NCI-H1694 (cell line): ENCODE results near the gene HDLBP.
"Not testable (repeated sequence)": the region's sequence is repeated elsewhere in the genome, so short reads cannot be mapped to it uniquely, and the experiment has no call there.

Experiments used
- DNase-seq: peaks from one replicate; lab custom pipeline; 2025; lab: John Stamatoyannopoulos, UW

HDLBP gene

GRCh38 chr2:241339839-241340630 lies 24.6 kb upstream of the HDLBP start:
- no peak for DNase-seq

GRCh38 chr2:241334813-241335212 lies 19.3 kb upstream of the HDLBP start:
- DNase-seq = no peak

- DNase-seq = no peak
These were observed 15.1 kb upstream of the HDLBP start for GRCh38 chr2:241330616-241330981.

- no peak for DNase-seq
These were observed 14.5 kb upstream of the HDLBP start for GRCh38 chr2:241329669-241330615.

GRCh38 chr2:241325257-241325656 lies 9.8 kb upstream of the HDLBP start:
- no peak for DNase-seq

GRCh38 chr2:241324775-241325174 lies 9.3 kb upstream of the HDLBP start:
- no peak for DNase-seq

GRCh38 chr2:241323778-241324177 lies 8.3 kb upstream of the HDLBP start:
- no peak for DNase-seq

GRCh38 chr2:241321886-241322285 lies 6.4 kb upstream of the HDLBP start:
- DNase-seq = no peak

GRCh38 chr2:241321033-241321432 lies 5.6 kb upstream of the HDLBP start:
- DNase-seq = no peak

GRCh38 chr2:241320394-241320793 lies 4.9 kb upstream of the HDLBP start:
- no peak for DNase-seq

GRCh38 chr2:241318830-241319229 lies 3.4 kb upstream of the HDLBP start:
- not testable (repeated sequence) for DNase-seq

GRCh38 chr2:241317391-241317790 lies 1.9 kb upstream of the HDLBP start:
- DNase-seq = no peak

GRCh38 chr2:241316825-241317224 lies 1.4 kb upstream of the HDLBP start:
- no peak for DNase-seq

GRCh38 chr2:241315879-241316631 lies 583 bp upstream of the HDLBP start, which contains the start of gene SEPTIN2:
Gene SEPTIN2 (plus strand): TSS chr2:241315925. CDS start chr2:241324233, 8,308 bp downstream.
- no peak for DNase-seq

GRCh38 chr2:241314226-241315092 lies 1.0 kb downstream of the HDLBP start:
- DNase-seq = peak; percentile 33

GRCh38 chr2:241313543-241314095 lies 1.9 kb downstream of the HDLBP start:
- DNase-seq = no peak

GRCh38 chr2:241312082-241312481 lies 3.4 kb downstream of the HDLBP start:
- no peak for DNase-seq

GRCh38 chr2:241310917-241311566 lies 4.4 kb downstream of the HDLBP start:
- no peak for DNase-seq

- DNase-seq = no peak
These were observed 5.8 kb downstream of the HDLBP start for GRCh38 chr2:241309684-241310117.

- no peak for DNase-seq
These were observed 6.5 kb downstream of the HDLBP start for GRCh38 chr2:241308832-241309500.
